Measurements from ENCODE around the gene PTGES3.

PTGES3 gene

GRCh38 chr12:56626701-56627100 lies 61.4 kb downstream of the PTGES3 start:
- DNase-seq = no peak

DNA sequence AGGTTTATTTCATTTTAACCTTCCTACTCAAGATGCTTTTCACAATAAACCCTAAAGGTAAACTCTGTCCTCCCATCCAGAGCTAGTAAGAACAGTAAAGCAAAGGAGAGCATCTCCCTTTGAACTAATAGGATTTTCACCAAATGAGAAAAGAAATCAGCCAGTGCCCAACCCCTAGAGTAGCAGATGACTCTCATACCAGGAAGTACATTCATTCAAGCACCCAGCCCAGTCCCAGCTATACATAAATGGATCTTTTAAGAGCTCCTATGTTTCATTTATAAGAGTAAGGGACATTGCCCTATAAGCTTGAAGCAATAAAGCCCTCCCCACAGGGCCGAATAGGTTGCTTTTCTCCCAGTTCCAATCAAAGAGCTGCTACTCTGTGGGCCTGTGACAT lies 65.5 kb downstream of the PTGES3 start:
- no peak for DNase-seq

DNA sequence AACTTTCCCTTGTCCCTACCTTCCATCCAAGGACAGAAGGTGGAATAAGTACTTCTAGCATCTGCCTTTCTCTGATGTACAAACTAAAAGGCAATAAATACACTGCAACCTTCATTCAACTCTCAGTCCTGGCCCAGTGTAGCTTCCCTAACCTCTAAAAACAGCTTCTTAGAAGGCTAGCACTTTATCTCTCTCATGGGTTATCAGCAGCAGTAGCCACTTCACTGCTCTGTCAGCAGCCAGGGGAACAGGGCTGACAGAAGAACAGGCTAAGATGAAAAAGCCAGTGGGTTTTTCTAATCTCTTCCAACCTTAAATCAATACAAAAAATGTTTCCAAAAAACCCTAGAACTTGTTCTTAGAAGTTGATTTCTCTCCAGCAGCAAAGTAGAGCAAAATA lies 71.2 kb downstream of the PTGES3 start:
- DNase-seq = no peak

DNA sequence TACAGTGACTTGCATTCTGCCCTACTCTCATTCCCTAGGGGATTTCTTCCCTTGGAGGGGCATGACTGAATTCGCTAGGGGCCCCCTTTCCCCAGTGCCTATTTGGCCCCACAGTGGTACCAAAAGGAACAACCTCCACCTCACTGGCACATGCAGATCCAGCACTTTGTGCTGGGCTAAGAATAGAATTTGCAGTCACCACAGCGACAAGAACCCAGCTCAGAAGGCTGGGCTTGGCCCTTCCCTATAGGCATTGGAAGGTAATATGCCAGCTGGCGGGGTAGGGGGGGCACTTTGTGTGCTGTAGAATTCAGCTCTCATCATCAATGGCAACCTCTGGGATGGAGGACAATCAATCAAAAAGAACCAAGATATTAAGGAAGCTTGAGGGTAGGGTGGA lies 71.8 kb downstream of the PTGES3 start:
- DNase-seq = no peak

DNA sequence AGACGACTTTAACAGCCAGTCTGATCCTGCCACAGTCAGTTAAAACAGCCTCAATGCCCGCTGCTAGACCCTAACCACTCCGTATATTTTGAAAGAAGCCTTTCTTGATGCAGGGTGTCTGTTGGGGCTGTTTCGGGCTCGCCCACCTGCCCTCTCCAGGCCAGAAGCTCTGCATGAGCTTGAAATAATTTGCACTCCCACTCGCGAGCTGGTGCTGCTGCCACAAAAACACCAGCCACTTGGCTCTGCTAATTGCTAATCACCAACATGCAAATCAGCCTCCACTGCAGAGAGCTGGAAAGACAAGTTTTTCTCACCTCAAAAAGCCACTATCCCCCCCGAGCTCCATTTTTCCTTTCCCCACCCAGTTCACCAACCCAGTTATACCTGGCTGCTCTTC lies 73.5 kb downstream of the PTGES3 start:
- no peak for DNase-seq
